Gastrocnemius medialis (tissue), 4 donors: ENCODE results near the gene UBE4B.

Source experiments
- CTCF ChIP-seq, 5 experiments: fragments of 450-650 bp in 3 of 5; fragments of 200-600 bp in 2 of 5; sonication (generic) in 2 of 5; IDR thresholded peaks in 4 of 5; conservative IDR thresholded peaks in 1 of 5; 1 replicate in 4 of 5; 2 replicates in 1 of 5; pipeline ENCODE4 v1.5.1; 2016 to 2019; ENCODE audit warnings: antibody characterized with exemption in 5 of 5, mild to moderate bottlenecking in 3 of 5, moderate library complexity in 3 of 5
- POLR2A ChIP-seq, 2 donors: fragments of 450-650 bp; IDR thresholded peaks; one replicate each; pipeline ENCODE4 v1.6.1; 2017; ENCODE audit warnings: antibody characterized with exemption in 2 of 2, mild to moderate bottlenecking in 2 of 2, moderate library complexity in 2 of 2

DNA sequence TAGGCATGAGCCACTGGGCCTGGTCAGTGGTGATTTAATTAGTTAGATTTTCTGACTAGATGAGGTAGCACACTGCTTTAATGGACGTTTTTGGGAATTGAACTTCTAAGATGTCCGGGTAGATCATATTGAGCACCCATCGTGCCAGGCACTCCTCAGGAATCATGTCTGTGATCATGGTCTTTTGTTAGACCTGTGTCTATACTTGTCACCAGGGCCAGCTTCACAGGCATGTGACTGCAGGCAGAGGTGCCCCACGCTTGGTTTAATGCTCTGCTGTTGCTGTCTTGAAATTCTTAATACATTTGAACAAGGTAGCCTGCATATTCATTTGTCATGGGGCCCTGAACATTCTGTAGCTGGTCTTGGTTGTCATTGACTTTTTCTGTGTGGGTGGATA is 19.6 kb downstream of the UBE4B start:
- TF ChIP-seq CTCF (IDR thresholded peaks at IDR 0.05 in 4 of 5, conservative IDR thresholded peaks at IDR 0.05 in 1 of 5) = no peak
- no peak for TF ChIP-seq POLR2A (IDR thresholded peaks at IDR 0.05)
